SU-DHL-6 (cell line): ENCODE results near the gene C3orf22.

Experiments used
- H2AFZ ChIP-seq: fragments of 200-600 bp; sonication (generic); 2 replicates; pipeline ENCODE4 v1.6.1; 2014; ENCODE audit warnings: low read depth, mild to moderate bottlenecking, moderate library complexity, mixed read lengths, antibody characterized with exemption, low read length; ENCODE audit not compliant: severe bottlenecking
- H3F3A ChIP-seq: fragments of 200-600 bp; shearing (Covaris generic); 2 replicates; pipeline ENCODE4 v1.6.0; 2016; ENCODE audit warnings: antibody characterized with exemption, mild to moderate bottlenecking; ENCODE audit not compliant: insufficient read depth
- H3K27ac ChIP-seq: fragments of 200-600 bp; sonication (generic); 2 replicates; pipeline ENCODE4 v1.5.1; 2016; ENCODE audit warnings: low read depth, mild to moderate bottlenecking, low read length, moderate library complexity, mixed read lengths
- H3K27me3 ChIP-seq: fragments of 200-600 bp; sonication (generic), shearing (Covaris generic); 2 replicates; pipeline ENCODE4 v1.6.0; 2014; ENCODE audit warnings: mild to moderate bottlenecking, low read length
- H3K36me3 ChIP-seq: fragments of 200-600 bp; sonication (generic); 2 replicates; pipeline ENCODE4 v1.6.1; 2014; ENCODE audit warnings: mild to moderate bottlenecking, low read length, mixed read lengths
- H3K4me2 ChIP-seq: fragments of 300-600, 200-600 bp; shearing (Covaris generic), sonication (generic); 2 replicates; pipeline ENCODE4 v1.6.0; 2014; ENCODE audit warnings: low read length, low read depth, mild to moderate bottlenecking; ENCODE audit not compliant: poor library complexity, severe bottlenecking
- H3K4me3 ChIP-seq: fragments of 200-600 bp; sonication (generic); 2 replicates; pipeline ENCODE4 v1.5.1; 2014; ENCODE audit warnings: antibody characterized with exemption, low read length, mild to moderate bottlenecking, mixed read lengths; ENCODE audit not compliant: insufficient read depth, poor library complexity, severe bottlenecking
- H3K79me2 ChIP-seq: fragments of 200-600 bp; sonication (generic); 2 replicates; pipeline ENCODE4 v1.6.1; 2014; ENCODE audit warnings: mild to moderate bottlenecking, low read length, moderate library complexity; ENCODE audit not compliant: insufficient read depth
- H3K9ac ChIP-seq: fragments of 200-600 bp; sonication (generic); 2 replicates; pipeline ENCODE4 v1.7.0; 2014; ENCODE audit warnings: mild to moderate bottlenecking, low read length
- H3K9me2 ChIP-seq: fragments of 200-600 bp; sonication (generic); replicated peaks from 2 replicates; pipeline ENCODE4 v1.6.1; 2014; ENCODE audit warnings: low read length; ENCODE audit not compliant: insufficient read depth
- H3K9me3 ChIP-seq: fragments of 200-600 bp; sonication (generic); 2 replicates; pipeline ENCODE4 v1.6.1; 2014; ENCODE audit warnings: low read length, mixed read lengths; ENCODE audit not compliant: insufficient read depth
- H4K20me1 ChIP-seq: fragments of 200-600 bp; sonication (generic); 2 replicates; pipeline ENCODE4 v1.6.1; 2014; ENCODE audit warnings: low read depth, mild to moderate bottlenecking, antibody characterized with exemption, low read length, moderate library complexity, mixed read lengths
- EZH2phosphoT487 ChIP-seq: fragments of 200-600 bp; sonication (generic), shearing (Covaris generic); conservative IDR thresholded peaks from 2 replicates; pipeline ENCODE4 v1.6.1; 2018; ENCODE audit warnings: mild to moderate bottlenecking, antibody characterized with exemption, low read length, moderate library complexity, mixed read lengths
- TF ChIP-seq, protein P1 (sequence below): fragments of 200-600 bp; sonication (generic); IDR thresholded peaks from one replicate; pipeline ENCODE4 v1.5.1; 2017; ENCODE audit warnings: antibody characterized with exemption, mild to moderate bottlenecking, low read length, moderate library complexity; ENCODE audit not compliant: insufficient read depth, poor library complexity, severe bottlenecking

The C3orf22 gene

DNA sequence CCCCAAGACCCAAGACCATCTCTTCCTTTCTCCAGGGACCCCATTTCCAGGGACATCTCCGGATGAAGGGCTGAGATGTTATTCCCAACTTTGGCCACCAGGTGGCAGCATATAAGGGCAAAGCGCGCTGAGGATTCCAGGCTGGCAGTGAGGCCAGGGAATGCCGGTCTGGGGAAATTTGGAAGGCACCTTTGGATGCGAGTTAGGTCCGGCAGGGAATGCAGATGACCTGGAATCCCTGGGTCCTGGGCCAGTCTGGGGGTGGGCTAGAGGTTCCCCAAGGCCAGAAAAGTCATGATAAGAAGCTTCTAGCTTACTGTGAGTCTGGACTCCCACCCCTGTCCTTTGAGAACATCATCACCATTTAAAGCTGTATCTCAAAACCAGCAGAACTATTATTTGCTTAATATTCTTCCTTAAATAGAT lies 36.4 kb downstream of the C3orf22 start:
- Histone ChIP-seq H3K9me3 (no peaks in the 10 kb centered on the region), H3K9me2 (no peaks in the 10 kb centered on the region), H4K20me1 (no peaks in the 10 kb centered on the region), H3K4me3 (no peak overlapping the region), H3K27me3 (no peaks in the 10 kb centered on the region), H3K27ac (no peak overlapping the region), H3K9ac (no peak overlapping the region), H3K79me2 (no peaks in the 10 kb centered on the region), H3K36me3 (no peaks in the 10 kb centered on the region), H3F3A (no peaks in the 10 kb centered on the region), H2AFZ (no peak overlapping the region), H3K4me2 (no peak overlapping the region)
- TF ChIP-seq, protein P1, sequence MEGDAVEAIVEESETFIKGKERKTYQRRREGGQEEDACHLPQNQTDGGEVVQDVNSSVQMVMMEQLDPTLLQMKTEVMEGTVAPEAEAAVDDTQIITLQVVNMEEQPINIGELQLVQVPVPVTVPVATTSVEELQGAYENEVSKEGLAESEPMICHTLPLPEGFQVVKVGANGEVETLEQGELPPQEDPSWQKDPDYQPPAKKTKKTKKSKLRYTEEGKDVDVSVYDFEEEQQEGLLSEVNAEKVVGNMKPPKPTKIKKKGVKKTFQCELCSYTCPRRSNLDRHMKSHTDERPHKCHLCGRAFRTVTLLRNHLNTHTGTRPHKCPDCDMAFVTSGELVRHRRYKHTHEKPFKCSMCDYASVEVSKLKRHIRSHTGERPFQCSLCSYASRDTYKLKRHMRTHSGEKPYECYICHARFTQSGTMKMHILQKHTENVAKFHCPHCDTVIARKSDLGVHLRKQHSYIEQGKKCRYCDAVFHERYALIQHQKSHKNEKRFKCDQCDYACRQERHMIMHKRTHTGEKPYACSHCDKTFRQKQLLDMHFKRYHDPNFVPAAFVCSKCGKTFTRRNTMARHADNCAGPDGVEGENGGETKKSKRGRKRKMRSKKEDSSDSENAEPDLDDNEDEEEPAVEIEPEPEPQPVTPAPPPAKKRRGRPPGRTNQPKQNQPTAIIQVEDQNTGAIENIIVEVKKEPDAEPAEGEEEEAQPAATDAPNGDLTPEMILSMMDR, result peak; percentile 92
- no peak for TF ChIP-seq EZH2phosphoT487

- H3K27ac ChIP-seq, result no peak overlapping the region
- no peaks in the 10 kb centered on the region for H3K36me3 ChIP-seq
- H3K79me2 ChIP-seq, result no peaks in the 10 kb centered on the region
- no peaks in the 10 kb centered on the region for H4K20me1 ChIP-seq
- H3K4me2 ChIP-seq, result no peak overlapping the region
- no peaks in the 10 kb centered on the region for H3K9me3 ChIP-seq
- H3K9ac ChIP-seq, result no peak overlapping the region
- H2AFZ ChIP-seq, result no peak overlapping the region
- no peaks in the 10 kb centered on the region for H3K9me2 ChIP-seq
- no peak overlapping the region for H3K4me3 ChIP-seq
- H3K27me3 ChIP-seq, result no peaks in the 10 kb centered on the region
- H3F3A ChIP-seq, result no peaks in the 10 kb centered on the region
- TF ChIP-seq, protein P1, result no peak
- TF ChIP-seq EZH2phosphoT487, result no peak
Measured at GRCh38 chr3:126521122-126521891, 37.4 kb downstream of the C3orf22 start.

DNA sequence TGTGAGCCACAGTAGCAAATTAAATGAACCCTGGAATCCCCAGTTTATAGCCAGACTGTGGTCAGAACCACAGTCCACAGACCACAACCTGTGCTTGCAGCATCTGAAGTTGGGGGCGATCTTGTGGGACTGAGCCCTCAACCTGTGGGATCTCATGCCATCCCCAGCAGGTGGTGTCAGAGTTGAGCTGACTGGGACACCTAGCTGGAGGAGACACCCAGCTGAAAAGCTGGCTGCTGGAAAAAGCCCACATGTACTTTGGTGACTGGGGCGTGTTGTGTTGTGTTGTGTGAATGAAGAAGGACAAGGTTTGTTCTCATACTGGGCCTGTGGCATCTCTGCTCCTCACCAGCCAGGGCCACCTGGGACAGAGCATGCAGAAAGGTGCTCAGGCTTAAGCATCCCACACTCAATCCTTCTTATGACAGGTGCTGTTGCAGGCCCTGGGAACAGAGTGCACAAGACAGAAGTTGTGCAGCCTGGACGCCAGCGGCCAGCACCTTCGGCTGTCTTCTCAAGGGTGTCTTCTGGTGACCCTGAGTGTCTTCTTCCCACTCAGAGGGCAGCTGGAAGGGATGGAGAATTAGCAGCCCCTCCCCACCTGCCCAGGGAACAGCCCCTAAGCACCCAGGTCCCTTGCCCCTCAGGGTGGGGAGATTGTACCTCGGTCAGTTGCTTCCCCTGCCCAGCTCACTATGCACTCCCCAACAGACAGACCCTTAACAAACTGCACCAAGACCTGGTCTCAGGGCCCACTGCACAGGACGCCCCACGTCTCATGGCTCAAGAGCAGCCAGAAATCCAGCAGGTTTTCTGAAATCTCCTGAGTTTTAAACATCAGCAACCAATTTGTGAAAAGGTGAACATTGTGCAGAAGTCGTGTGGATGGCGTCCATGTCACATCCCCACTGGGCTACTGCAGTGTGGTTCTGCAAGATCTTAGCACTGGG lies 39.0 kb downstream of the C3orf22 start:
- no peaks in the 10 kb centered on the region for H3K27me3 ChIP-seq
- H3K4me3 ChIP-seq, result no peak overlapping the region
- H3K27ac ChIP-seq, result no peak overlapping the region

More for the DNA sequence above, 39.0 kb downstream of the C3orf22 start:
- Histone ChIP-seq H3F3A (no peaks in the 10 kb centered on the region), H3K79me2 (no peaks in the 10 kb centered on the region), H2AFZ (no peak overlapping the region), H3K4me2 (no peak overlapping the region), H3K9ac (no peak overlapping the region), H3K9me3 (no peaks in the 10 kb centered on the region), H3K36me3 (no peaks in the 10 kb centered on the region), H3K9me2 (no peaks in the 10 kb centered on the region), H4K20me1 (no peaks in the 10 kb centered on the region)
- TF ChIP-seq, protein P1, result no peak
- TF ChIP-seq EZH2phosphoT487, result no peak
